HL-60 (cell line): ENCODE measurements around the gene HRG.

Source experiments
- CTCF ChIP-seq: IDR thresholded peaks from one replicate; pipeline ENCODE4 v1.5.1; 2011; ENCODE audit warnings: low read length, control low read depth, inconsistent platforms; ENCODE audit not compliant: insufficient read depth
- GABPA ChIP-seq: IDR thresholded peaks from 2 replicates; pipeline ENCODE4 v1.6.1; 2012; ENCODE audit warnings: low read depth
- POLR2AphosphoS5 ChIP-seq: IDR thresholded peaks from 2 replicates; pipeline ENCODE4 v1.6.1; 2012; ENCODE audit warnings: low read depth
- REST ChIP-seq: IDR thresholded peaks from 2 replicates; pipeline ENCODE4 v1.6.1; 2012; ENCODE audit warnings: low read depth; ENCODE audit not compliant: insufficient replicate concordance

- no peak for TF ChIP-seq CTCF
- no peak for TF ChIP-seq GABPA
- no peak for TF ChIP-seq POLR2AphosphoS5
- no peak for TF ChIP-seq REST
These were observed 12.6 kb upstream of the HRG start for GRCh38 chr3:186653080-186653707.
